Activated T-cell treated with anti-CD3 and anti-CD28 coated beads, Interleukin-2, amount 50 U/mL, for 72 hours (primary cell): Measurements from ENCODE around the gene CRYL1. TPM values are rescaled to one million over a fixed set of nuclear protein-coding genes. Genes with fewer than 3 reads are reported as not detected.

Experiments
- ATAC-seq, 2 donors: fragments of 150-1000 bp; cut with Tn5 transposase; replicated peaks in 1 of 2; 2 replicates each; pipeline ENCODE4 v1.10.0; 2021; ENCODE audit warnings: moderate library complexity in 2 of 2, mild to moderate bottlenecking in 1 of 2
- DNase-seq, 2 donors: peaks; one replicate each; pipeline ENCODE4 v3.0.0; 2021 to 2022; ENCODE audit warnings: mixed read lengths in 1 of 2
- H3K27ac Mint-ChIP-seq: one replicate; pipeline ENCODE4 v1.8.0; 2022; ENCODE audit warnings: mild to moderate bottlenecking, moderate library complexity, mixed read lengths
- H3K27me3 Mint-ChIP-seq: one replicate; pipeline ENCODE4 v1.8.0; 2022; ENCODE audit warnings: low read depth, mixed read lengths
- H3K36me3 Mint-ChIP-seq, 2 donors: one replicate each; pipeline ENCODE4 v1.8.0; 2022; ENCODE audit warnings: mixed read lengths in 2 of 2, mild to moderate bottlenecking in 1 of 2; ENCODE audit not compliant: insufficient read depth in 2 of 2
- H3K4me1 Mint-ChIP-seq: one replicate; pipeline ENCODE4 v1.8.0; 2022; ENCODE audit warnings: low read depth, mixed read lengths
- H3K4me3 Mint-ChIP-seq, 2 donors: one replicate each; pipeline ENCODE4 v1.8.0; 2022; ENCODE audit warnings: mild to moderate bottlenecking in 2 of 2, mixed read lengths in 2 of 2, moderate library complexity in 2 of 2
- H3K9me3 Mint-ChIP-seq, 2 donors: one replicate each; pipeline ENCODE4 v1.8.0; 2022; ENCODE audit warnings: mixed read lengths in 2 of 2
- total RNA-seq, 2 donors: library from RNA; stranded (reverse); gene quantifications; one replicate each; pipeline ENCODE4 v1.2.3, GENCODE V29; 2022

Gene CRYL1
- total RNA-seq, 2 donors from 2014 or later, result 15.7 to 16.7 TPM

DNA sequence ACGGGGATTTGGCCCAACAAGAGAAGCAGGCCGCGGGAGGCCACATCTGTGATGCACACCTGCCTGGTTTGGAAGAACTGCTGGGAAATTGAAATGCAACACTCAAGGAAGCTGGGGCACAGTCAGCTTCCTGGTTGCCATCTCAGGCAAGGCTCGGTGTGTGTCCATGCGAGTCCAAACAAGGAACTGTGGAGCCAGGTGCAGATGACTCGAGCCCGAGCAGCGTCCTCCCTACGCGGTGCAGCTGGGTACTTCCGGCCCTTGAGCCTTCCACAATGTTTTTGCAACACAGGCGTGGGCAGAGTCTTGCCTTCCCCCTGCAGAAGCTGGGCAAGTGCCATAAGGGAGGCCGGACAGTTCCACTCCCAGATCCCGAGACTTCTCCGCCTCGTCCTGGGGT lies 94.6 kb downstream of the CRYL1 start:
- Mint-ChIP-seq H3K4me3 (no peak overlapping the region), H3K9me3 (no peaks in the 10 kb centered on the region), H3K36me3 (no peaks in the 10 kb centered on the region), H3K27me3 (no peaks in the 10 kb centered on the region), H3K27ac (no peak overlapping the region), H3K4me1 (peaks cover 33% of the 10 kb centered on the region)
- no peak for ATAC-seq
- no peak for DNase-seq

DNA sequence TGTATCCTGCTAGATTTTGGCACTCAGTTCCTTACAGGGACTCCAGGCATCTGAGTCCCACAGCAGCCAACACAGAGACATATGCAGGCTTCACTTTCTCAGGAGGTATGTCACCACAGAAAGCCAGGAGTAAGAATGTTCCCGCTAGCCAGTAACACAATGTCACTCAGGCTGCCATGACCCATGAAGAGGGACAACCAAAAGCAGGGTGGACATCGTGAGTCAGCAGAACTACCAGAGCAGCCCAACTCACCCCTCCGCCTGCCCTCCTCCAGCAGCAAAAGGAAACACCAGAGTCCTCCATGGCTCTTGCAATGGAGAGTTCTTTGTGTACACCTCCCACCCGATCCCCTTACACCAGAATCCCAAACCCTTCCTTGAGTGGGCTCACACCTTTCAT lies 95.4 kb downstream of the CRYL1 start:
- ATAC-seq (no peak), DNase-seq (no peak)
- Mint-ChIP-seq H3K27ac (no peak overlapping the region), H3K9me3 (no peaks in the 10 kb centered on the region), H3K4me3 (no peak overlapping the region), H3K27me3 (no peaks in the 10 kb centered on the region), H3K36me3 (no peaks in the 10 kb centered on the region), H3K4me1 (peaks cover 40% of the 10 kb centered on the region)

DNA sequence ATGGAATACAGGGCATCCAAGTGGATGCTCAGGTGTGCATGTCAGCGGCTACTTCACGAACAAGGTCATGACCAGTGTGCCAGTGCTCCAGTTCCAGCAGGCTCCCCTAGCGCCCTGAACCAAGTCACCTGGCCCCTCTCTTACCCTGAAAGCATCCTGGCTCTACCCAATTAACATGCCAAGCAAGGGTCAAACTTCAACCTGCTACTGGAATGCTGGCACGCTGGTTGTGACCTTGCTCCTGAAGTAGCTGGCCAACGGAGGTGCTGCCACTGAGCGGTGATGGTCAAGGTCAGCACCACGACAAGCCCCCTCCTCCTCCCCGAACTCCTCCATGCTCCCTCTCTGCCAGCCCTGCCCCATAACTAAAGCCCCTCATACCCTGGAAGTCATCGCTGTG lies 96.0 kb downstream of the CRYL1 start:
- H3K27me3 Mint-ChIP-seq, result no peaks in the 10 kb centered on the region
- ATAC-seq (no peak), DNase-seq (no peak)
- H3K36me3 Mint-ChIP-seq, result no peaks in the 10 kb centered on the region
- no peak overlapping the region for H3K4me3 Mint-ChIP-seq
- H3K4me1 Mint-ChIP-seq, result peaks cover 44% of the 10 kb centered on the region
- H3K9me3 Mint-ChIP-seq, result no peaks in the 10 kb centered on the region
- no peak overlapping the region for H3K27ac Mint-ChIP-seq

DNA sequence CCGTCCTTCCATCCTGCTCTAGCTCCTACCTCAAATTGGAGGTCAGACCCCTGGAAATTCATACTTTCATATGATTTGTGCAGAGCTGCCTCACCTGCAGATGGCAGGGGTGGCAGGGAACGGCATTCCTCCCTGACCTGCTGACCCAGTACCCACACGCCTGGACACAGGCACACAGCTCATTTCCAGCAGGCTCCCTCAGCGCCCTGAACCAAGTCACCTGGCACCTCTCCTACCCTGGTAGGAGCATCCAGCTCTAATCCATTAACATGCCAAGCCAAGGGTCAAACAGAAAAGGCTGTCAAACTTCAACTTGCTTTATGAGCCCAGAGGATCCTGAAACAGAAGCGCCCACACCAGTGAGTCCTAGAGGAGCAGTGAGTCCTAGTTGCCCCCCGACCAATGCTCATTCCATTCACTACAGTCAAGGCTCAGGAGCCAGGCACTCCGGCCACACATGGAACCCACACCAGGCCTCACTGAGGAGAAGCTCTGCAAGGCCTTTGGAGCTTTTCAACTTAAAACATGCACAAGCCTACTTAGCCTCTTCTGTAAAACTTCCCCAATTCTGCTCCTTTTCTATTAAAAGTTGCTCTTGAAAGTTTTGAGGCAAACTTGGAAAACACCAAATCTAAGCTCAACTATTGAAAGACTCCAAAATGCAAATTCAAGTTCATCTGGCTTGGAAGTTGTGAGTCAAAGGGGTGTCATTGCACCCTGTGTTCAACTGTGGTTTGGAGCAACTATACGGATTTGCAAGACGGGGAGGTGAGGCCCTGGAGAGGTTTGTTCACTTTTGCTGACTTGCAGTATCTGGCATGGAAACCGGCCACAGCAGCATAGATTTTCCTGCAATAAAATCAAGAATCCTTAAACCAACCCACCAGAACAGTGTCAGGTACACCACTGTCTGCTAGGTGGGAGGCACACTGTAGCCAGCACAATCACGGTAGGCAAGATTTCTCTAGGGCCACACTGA lies 96.7 kb downstream of the CRYL1 start:
- no peak overlapping the region for H3K4me3 Mint-ChIP-seq
- ATAC-seq (peak; percentile 30 to 70), DNase-seq (no peak)
- peaks cover 50% of the 10 kb centered on the region for H3K4me1 Mint-ChIP-seq
- no peak overlapping the region for H3K27ac Mint-ChIP-seq
- no peaks in the 10 kb centered on the region for H3K27me3 Mint-ChIP-seq
- H3K36me3 Mint-ChIP-seq, result no peaks in the 10 kb centered on the region
- H3K9me3 Mint-ChIP-seq, result no peaks in the 10 kb centered on the region

DNA sequence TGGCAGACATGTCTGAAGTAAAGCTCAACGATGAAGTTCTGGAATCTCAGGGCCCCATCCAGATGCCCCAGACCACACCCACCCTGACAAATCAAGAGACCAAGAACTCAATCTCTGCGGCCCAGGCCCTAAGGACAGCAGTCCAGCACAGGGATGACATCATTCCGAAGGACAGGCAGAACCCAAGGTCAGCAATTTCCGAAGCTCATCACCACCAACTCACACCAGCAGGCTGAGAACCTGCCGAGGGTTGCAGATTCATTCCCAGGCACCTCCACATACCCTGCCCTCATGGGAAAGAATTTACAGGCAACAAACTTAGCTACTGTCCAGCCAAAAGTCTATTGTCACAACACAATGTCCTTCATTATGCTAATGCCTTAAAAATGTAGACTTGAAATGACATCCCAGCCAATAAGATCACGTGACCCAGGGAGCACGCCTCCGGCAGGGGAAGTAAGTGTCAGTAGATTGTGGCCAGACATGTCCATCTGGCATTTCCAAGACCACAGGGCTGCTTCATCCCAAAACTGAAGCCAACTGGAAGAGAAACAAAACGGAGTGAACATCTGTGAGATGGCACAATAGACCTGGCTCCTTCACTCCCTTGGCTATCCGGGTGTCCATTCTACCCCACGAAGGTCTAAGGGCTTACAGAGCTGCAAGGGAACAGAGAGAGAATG lies 98.8 kb downstream of the CRYL1 start:
- Mint-ChIP-seq H3K4me1 (peaks cover 64% of the 10 kb centered on the region), H3K4me3 (peak overlapping the region in 1 of 2 donors; percentile 13), H3K9me3 (no peaks in the 10 kb centered on the region), H3K27ac (no peak overlapping the region), H3K36me3 (no peaks in the 10 kb centered on the region), H3K27me3 (no peaks in the 10 kb centered on the region)
- ATAC-seq (no peak), DNase-seq (no peak)

DNA sequence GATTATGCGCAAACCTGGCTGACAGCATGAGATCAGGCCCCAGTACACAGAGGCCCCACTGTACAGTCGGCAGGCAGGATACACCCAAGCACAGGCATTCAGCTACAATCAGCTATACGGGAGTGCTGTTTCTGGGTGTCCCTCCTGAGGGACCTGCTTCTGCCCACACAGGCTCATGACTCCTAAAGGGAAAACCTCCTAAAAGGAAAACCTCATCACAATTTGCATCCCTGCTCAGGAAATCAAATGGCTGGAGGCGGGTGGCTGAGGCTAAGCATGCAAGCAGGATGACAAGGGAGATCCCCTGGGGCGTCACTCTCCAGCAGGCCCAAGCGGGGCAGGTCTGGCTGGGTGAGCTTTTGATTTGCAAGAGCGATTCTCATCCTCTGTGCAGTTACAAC lies 99.8 kb downstream of the CRYL1 start:
- Mint-ChIP-seq H3K36me3 (no peaks in the 10 kb centered on the region), H3K4me1 (peaks cover 69% of the 10 kb centered on the region), H3K27me3 (no peaks in the 10 kb centered on the region), H3K9me3 (no peaks in the 10 kb centered on the region), H3K27ac (no peak overlapping the region), H3K4me3 (no peak overlapping the region)
- ATAC-seq (no peak), DNase-seq (no peak)

DNA sequence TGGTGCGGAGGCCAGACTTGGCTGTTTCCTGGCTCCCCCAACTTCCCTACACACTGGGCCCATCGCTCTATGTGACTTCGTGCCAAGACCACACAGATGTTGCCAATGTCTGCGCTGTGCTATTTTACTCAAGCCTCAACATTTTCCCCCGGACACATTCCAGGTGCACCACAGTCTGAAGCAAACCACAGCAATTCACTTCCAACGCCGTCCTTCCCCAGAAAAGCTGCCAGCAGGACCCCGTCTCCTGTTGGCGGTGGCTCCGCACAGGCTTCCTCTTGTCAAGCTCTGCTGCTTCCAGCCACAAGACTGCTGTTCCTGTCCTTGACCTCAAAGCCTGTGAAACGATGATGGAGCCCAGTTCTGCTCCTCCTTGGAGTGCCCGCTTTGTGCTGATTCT lies 100.7 kb downstream of the CRYL1 start:
- H3K27ac Mint-ChIP-seq, result no peak overlapping the region
- H3K27me3 Mint-ChIP-seq, result no peaks in the 10 kb centered on the region
- DNase-seq (no peak), ATAC-seq (no peak)
- no peak overlapping the region for H3K4me3 Mint-ChIP-seq
- no peaks in the 10 kb centered on the region for H3K9me3 Mint-ChIP-seq
- peaks cover 77% of the 10 kb centered on the region for H3K4me1 Mint-ChIP-seq
- H3K36me3 Mint-ChIP-seq, result no peaks in the 10 kb centered on the region

DNA sequence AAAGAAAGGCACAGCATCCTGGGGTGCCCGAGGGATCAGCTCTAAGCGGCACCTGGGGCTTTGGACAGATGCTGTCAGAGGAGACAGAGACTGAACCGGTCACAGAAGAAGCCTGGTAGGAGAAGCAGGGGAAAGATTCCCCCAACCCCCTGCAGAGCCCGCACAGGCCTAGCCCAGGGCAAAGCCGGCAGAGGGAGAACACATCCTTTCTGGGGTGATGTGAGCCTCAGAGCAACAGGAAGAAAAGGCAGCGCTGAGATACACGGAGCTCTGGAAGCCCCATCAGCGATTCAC lies 101.2 kb downstream of the CRYL1 start:
- DNase-seq, result no peak
- Mint-ChIP-seq H3K4me3 (no peak overlapping the region), H3K9me3 (no peaks in the 10 kb centered on the region), H3K27me3 (no peaks in the 10 kb centered on the region), H3K27ac (no peak overlapping the region), H3K4me1 (peaks cover 77% of the 10 kb centered on the region), H3K36me3 (peaks cover under 1 to 2% of the 10 kb centered on the region in 2 donors)
- ATAC-seq, result no peak

DNA sequence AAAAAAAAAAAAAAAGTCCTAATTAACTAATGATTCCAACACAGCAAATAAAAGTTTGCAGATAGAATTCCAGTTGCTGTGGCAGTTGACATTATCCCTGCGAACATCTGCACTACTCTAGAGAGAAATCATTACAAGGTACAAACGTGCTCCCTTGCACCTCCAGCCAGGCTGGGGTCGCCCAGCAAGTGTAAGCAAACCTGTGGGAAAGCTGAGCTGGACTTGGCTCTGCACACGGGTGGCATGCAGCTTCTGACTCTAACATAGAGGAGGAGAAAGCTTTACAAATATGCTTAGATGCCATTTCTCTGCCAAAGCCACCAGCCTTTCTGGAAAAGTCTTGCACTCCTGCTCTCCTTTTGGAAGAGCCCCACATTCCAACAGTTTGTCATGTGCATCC lies 103.3 kb downstream of the CRYL1 start:
- H3K27me3 Mint-ChIP-seq, result peaks cover 13% of the 10 kb centered on the region
- H3K27ac Mint-ChIP-seq, result no peak overlapping the region
- H3K4me3 Mint-ChIP-seq, result no peak overlapping the region
- H3K4me1 Mint-ChIP-seq, result peaks cover 79% of the 10 kb centered on the region
- peaks cover 4 to 5% of the 10 kb centered on the region in 2 donors for H3K9me3 Mint-ChIP-seq
- ATAC-seq, result no peak
- DNase-seq, result no peak
- peaks cover 11 to 12% of the 10 kb centered on the region in 2 donors for H3K36me3 Mint-ChIP-seq

DNA sequence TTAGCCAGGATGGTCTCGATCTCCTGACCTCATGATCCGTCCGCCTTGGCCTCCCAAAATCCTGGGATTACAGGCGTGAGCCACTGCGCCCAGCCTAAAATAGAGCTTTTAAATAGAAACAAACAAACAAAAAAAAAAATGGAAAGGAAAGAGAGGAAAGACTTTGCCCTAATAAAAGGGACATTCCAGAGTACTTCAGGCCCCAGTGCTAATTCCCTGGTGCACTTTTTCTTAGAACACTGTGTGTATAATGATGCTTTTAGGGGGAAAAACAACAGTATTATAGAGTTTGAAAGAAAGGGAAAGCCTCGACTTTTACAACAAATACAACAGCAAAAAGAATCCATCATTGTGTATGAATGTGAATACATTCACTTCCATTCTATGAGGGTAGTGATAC lies 104.7 kb downstream of the CRYL1 start:
- Mint-ChIP-seq H3K36me3 (peaks cover 12 to 13% of the 10 kb centered on the region in 2 donors), H3K4me3 (peak overlapping the region in 1 of 2 donors; percentile 11), H3K27me3 (peaks cover 17% of the 10 kb centered on the region), H3K4me1 (peaks cover 65% of the 10 kb centered on the region), H3K9me3 (peaks cover 5% of the 10 kb centered on the region in 2 donors), H3K27ac (no peak overlapping the region)
- ATAC-seq (no peak), DNase-seq (no peak)

DNA sequence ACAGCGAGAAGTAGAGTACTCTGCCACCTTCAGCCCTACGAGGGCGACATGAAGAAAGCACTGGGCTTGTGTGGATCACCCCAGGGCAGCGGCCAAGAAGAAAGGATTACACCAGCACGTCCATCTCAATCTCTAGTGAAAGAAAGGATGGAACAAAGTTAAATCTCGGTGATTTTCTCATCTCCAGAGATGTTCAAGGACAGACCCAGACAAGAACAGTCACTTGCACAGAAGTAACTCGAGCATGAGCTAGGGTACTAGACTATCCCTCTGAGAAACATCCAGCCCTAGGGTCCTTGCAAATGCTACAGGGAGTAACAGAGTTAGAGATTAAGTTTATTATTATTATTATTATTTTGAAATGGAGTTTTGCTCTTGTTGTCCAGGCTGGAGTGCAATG lies 106.7 kb downstream of the CRYL1 start:
- Mint-ChIP-seq H3K4me1 (peaks cover 49% of the 10 kb centered on the region), H3K36me3 (peaks cover 16% of the 10 kb centered on the region in 2 donors), H3K27me3 (peaks cover 17% of the 10 kb centered on the region), H3K4me3 (no peak overlapping the region), H3K9me3 (peaks cover 5 to 8% of the 10 kb centered on the region in 2 donors), H3K27ac (peak overlapping the region; percentile 58)
- DNase-seq (no peak), ATAC-seq (no peak)

DNA sequence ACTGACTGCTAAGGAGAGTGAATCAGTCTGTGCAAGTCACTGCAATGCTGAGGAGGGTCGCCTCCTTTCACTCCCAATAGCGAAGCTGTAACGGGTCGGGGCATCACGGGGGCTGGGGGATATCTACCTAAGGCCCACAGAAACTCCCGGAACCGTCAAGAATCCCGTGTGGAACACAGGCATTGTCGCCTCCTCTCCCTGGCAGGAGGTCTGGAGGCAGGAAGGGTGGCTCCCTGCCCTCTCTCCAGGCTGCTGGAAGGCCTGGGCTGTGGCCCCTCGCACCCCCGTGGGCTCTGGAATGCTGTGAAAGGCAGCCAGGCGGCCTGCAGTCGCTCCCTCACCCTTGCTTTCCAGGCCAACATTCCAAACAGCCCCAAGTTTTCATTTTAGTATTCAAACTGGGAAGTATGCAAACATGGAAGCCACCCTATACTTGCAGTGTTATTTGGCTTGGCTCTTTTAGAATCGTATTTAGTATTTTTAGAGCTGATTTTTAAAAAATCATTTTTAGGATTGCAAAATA lies 109.4 kb downstream of the CRYL1 start:
- ATAC-seq (no peak), DNase-seq (no peak)
- H3K4me1 Mint-ChIP-seq, result peaks cover 56% of the 10 kb centered on the region
- peaks cover 17% of the 10 kb centered on the region for H3K27me3 Mint-ChIP-seq
- peaks cover 5 to 8% of the 10 kb centered on the region in 2 donors for H3K9me3 Mint-ChIP-seq
- no peak overlapping the region for H3K4me3 Mint-ChIP-seq
- no peak overlapping the region for H3K27ac Mint-ChIP-seq
- H3K36me3 Mint-ChIP-seq, result peaks cover 16 to 18% of the 10 kb centered on the region in 2 donors

DNA sequence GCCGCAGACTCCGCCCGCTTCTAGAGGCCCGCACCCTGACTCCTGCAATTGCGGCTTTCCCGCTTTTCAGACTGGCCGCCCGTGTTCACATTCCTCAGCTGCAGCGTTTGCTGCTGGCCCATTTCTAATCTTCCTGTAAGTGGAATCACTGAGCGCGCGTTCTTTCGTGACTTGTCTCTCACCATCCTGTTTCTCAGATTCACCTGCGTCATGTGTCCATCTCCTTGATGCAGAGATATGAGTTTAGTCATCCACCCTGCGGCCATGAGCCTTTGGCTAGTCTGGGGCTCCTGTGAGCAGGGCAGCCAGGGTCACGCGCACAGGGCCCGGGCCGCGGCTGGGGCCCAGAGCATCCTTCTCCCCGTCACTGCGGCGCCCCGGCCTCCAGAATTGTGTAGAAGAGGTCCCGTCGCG lies 110.0 kb downstream of the CRYL1 start:
- DNase-seq (no peak), ATAC-seq (no peak)
- peaks cover 5 to 8% of the 10 kb centered on the region in 2 donors for H3K9me3 Mint-ChIP-seq
- H3K36me3 Mint-ChIP-seq, result peaks cover 18 to 19% of the 10 kb centered on the region in 2 donors
- H3K27ac Mint-ChIP-seq, result no peak overlapping the region
- H3K27me3 Mint-ChIP-seq, result peaks cover 17% of the 10 kb centered on the region
- H3K4me1 Mint-ChIP-seq, result peaks cover 56% of the 10 kb centered on the region
- no peak overlapping the region for H3K4me3 Mint-ChIP-seq
